ENCODE measurements around the gene KCNH8.

Gene KCNH8

GRCh38 chr3:19506171-19506570 is 357.9 kb downstream of the KCNH8 start:
- no peak for TF ChIP-seq CTCF (IDR thresholded peaks at IDR 0.05; ENCODE audit: low read depth, low read length, missing control alignments)
- in situ Hi-C loops (cut with HindIII; ENCODE audit: low sequenced_read_pairs) = no loop called here
- no peak for DNase-seq (ENCODE audit: low read depth)
- H3K4me3 ChIP-seq (ENCODE audit: low read depth, low read length) = no peak overlapping the region

GRCh38 chr3:19522305-19522704 is 374.0 kb downstream of the KCNH8 start:
- H3K4me3 ChIP-seq (ENCODE audit: low read depth, low read length) = no peak overlapping the region
- in situ Hi-C loops (cut with HindIII; ENCODE audit: low sequenced_read_pairs) = no loop called here
- TF ChIP-seq CTCF (IDR thresholded peaks at IDR 0.05; ENCODE audit: low read depth, low read length, missing control alignments) = no peak
- no peak for DNase-seq (ENCODE audit: low read depth)

- TF ChIP-seq CTCF (IDR thresholded peaks at IDR 0.05; ENCODE audit: low read depth, low read length, missing control alignments) = no peak
- in situ Hi-C loops (cut with HindIII; ENCODE audit: low sequenced_read_pairs) = no loop called here
Observed at GRCh38 chr3:19526071-19526470, 377.8 kb downstream of the KCNH8 start.

GRCh38 chr3:19527746-19528145 is 379.4 kb downstream of the KCNH8 start:
- in situ Hi-C loops (cut with HindIII; ENCODE audit: low sequenced_read_pairs) = no loop called here
- TF ChIP-seq CTCF (IDR thresholded peaks at IDR 0.05; ENCODE audit: low read depth, low read length, missing control alignments) = no peak
- no peak for DNase-seq (ENCODE audit: low read depth)
- H3K4me3 ChIP-seq (ENCODE audit: low read depth, low read length) = no peak overlapping the region

More at GRCh38 chr3:19526071-19526470, 377.8 kb downstream of the KCNH8 start:
- no peak overlapping the region for H3K4me3 ChIP-seq (ENCODE audit: low read depth, low read length)
- no peak for DNase-seq (ENCODE audit: low read depth)

GRCh38 chr3:19531426-19531825 is 383.1 kb downstream of the KCNH8 start:
- in situ Hi-C loops (cut with HindIII; ENCODE audit: low sequenced_read_pairs) = no loop called here
- DNase-seq (ENCODE audit: low read depth) = no peak

GRCh38 chr3:19539518-19540392 is 391.4 kb downstream of the KCNH8 start:
- no peak overlapping the region for H3K4me3 ChIP-seq (ENCODE audit: low read depth, low read length)
- no peak for TF ChIP-seq CTCF (IDR thresholded peaks at IDR 0.05; ENCODE audit: low read depth, low read length, missing control alignments)
- in situ Hi-C loops (cut with HindIII; ENCODE audit: low sequenced_read_pairs) = no loop called here
- DNase-seq (ENCODE audit: low read depth) = no peak

More at GRCh38 chr3:19531426-19531825, 383.1 kb downstream of the KCNH8 start:
- H3K4me3 ChIP-seq (ENCODE audit: low read depth, low read length) = no peak overlapping the region
- no peak for TF ChIP-seq CTCF (IDR thresholded peaks at IDR 0.05; ENCODE audit: low read depth, low read length, missing control alignments)

Data from astrocyte of the cerebellum (primary cell).